ENCODE measurements around the gene TMEM41A.
"Not testable (repeated sequence)": the region's sequence is repeated elsewhere in the genome, so short reads cannot be mapped to it uniquely, and the experiment has no call there.

The TMEM41A gene

DNA sequence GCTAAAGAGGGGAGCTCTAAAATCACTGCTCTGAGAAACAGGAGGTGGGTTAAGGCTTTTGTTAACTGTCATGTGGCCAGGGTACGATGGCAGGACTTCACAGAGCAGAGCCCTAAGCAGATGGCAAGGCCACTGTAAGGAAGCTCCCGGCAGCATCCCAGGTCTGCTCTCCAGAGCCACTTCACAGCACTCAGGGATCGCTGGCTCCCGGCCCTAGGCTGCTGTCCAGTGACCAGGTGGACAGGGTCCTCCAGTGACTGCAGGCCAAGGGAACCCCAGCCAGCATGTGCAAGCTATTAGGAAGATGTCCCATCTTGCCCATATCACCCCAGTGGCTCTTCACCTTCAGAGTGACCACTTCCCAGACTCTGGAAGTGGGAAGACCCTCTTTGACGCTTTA is 10.4 kb downstream of the TMEM41A start:
- no peak overlapping the region for H3K4me3 ChIP-seq (ENCODE audit: low read depth in 1 of 2, low read length in 1 of 2)
- H3K27ac ChIP-seq, result no peak overlapping the region
- TF ChIP-seq, protein P1, sequence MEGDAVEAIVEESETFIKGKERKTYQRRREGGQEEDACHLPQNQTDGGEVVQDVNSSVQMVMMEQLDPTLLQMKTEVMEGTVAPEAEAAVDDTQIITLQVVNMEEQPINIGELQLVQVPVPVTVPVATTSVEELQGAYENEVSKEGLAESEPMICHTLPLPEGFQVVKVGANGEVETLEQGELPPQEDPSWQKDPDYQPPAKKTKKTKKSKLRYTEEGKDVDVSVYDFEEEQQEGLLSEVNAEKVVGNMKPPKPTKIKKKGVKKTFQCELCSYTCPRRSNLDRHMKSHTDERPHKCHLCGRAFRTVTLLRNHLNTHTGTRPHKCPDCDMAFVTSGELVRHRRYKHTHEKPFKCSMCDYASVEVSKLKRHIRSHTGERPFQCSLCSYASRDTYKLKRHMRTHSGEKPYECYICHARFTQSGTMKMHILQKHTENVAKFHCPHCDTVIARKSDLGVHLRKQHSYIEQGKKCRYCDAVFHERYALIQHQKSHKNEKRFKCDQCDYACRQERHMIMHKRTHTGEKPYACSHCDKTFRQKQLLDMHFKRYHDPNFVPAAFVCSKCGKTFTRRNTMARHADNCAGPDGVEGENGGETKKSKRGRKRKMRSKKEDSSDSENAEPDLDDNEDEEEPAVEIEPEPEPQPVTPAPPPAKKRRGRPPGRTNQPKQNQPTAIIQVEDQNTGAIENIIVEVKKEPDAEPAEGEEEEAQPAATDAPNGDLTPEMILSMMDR (IDR thresholded peaks at IDR 0.05), result no peak
- no peaks in the 10 kb centered on the region for H3K27me3 ChIP-seq
- H3K36me3 ChIP-seq, result peaks cover 25% of the 10 kb centered on the region
- no peaks in the 10 kb centered on the region for H3K4me1 ChIP-seq (ENCODE audit: control insufficient read depth in 1 of 2, insufficient read depth in 1 of 2, low read depth in 1 of 2, low read length in 1 of 2)
- H3K9me3 ChIP-seq, result no peaks in the 10 kb centered on the region

DNA sequence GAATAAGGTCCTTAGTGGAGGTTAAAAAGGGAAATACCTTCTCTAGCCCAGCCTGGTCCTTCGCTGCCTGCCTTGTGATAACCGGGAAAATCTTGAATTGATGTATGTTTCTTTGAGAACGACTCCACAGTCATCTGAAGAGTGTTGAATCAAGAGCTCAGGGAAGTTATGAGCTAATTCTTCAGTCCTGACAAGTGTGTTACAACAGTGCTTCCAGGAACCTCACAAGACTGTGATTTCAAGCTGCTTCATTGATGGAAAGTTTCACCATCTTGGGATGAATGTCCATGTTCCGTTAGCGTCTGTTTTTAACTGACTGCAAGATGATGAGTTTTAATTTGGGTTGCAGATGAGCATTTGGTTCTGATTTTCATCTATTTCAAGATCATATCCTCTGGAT is 12.4 kb downstream of the TMEM41A start:
- Histone ChIP-seq H3K9me3 (no peaks in the 10 kb centered on the region), H3K4me1 (ENCODE audit: control insufficient read depth in 1 of 2, insufficient read depth in 1 of 2, low read depth in 1 of 2, low read length in 1 of 2) (no peaks in the 10 kb centered on the region), H3K27me3 (no peaks in the 10 kb centered on the region), H3K36me3 (peaks cover 24% of the 10 kb centered on the region), H3K4me3 (ENCODE audit: low read depth in 1 of 2, low read length in 1 of 2) (no peak overlapping the region), H3K27ac (no peak overlapping the region)
- TF ChIP-seq, protein P1 (IDR thresholded peaks at IDR 0.05), result no peak

DNA sequence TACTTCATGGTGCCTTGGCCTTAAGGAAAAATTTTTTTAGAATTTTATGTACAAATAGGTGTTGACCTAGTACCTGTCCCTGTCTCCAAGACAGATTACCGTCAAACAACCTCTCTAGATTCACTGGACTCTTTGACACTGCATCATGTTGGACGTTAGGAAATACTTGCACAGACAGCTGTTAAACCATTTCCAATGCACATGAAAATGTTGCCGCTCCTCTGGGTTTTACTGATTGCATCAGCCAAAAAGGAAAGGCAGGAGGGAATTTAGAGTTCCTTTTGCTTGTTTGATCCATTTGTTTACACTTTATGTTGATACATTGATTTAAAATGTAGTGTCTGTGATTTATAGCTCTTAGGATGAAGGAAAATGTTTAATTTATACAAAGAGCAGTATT is 14.5 kb downstream of the TMEM41A start:
- Histone ChIP-seq H3K4me3 (ENCODE audit: low read depth in 1 of 2, low read length in 1 of 2) (no peak overlapping the region), H3K27me3 (no peaks in the 10 kb centered on the region), H3K9me3 (no peaks in the 10 kb centered on the region), H3K36me3 (peaks cover 6% of the 10 kb centered on the region), H3K4me1 (ENCODE audit: control insufficient read depth in 1 of 2, insufficient read depth in 1 of 2, low read depth in 1 of 2, low read length in 1 of 2) (no peaks in the 10 kb centered on the region), H3K27ac (no peak overlapping the region)
- TF ChIP-seq, protein P1 (IDR thresholded peaks at IDR 0.05), result no peak

DNA sequence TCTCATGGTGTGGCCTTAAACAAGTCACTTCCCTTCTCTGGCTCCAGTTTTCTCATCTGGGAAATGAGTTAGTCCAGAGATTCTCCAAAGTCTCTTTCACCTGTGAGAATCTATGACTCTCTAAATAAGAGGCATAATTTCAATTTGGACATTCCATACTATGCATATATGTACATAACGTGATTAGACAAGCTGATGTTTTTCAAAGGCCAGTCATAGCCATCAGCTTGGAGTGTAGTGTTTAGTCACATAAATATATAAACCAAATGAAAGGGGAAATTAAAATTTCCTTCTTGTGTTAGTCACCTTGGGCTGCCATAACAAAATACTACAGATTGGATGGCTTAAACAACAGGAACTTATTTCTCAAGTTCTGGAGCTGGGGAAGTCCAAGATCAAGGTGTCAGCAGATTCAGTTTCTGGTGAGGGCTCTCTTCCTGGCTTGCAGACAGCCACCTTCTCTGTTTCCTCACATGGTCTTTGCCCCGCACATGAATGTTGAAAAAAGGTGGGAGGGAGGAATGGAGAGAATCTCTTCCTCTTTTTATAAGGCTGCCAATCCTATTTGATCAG is 19.4 kb downstream of the TMEM41A start:
- Histone ChIP-seq H3K4me1 (ENCODE audit: control insufficient read depth in 1 of 2, insufficient read depth in 1 of 2, low read depth in 1 of 2, low read length in 1 of 2) (no peaks in the 10 kb centered on the region), H3K4me3 (ENCODE audit: low read depth in 1 of 2, low read length in 1 of 2) (no peak overlapping the region), H3K27ac (no peak overlapping the region), H3K27me3 (no peaks in the 10 kb centered on the region), H3K36me3 (no peaks in the 10 kb centered on the region), H3K9me3 (no peaks in the 10 kb centered on the region)
- TF ChIP-seq, protein P1 (IDR thresholded peaks at IDR 0.05), result no peak

DNA sequence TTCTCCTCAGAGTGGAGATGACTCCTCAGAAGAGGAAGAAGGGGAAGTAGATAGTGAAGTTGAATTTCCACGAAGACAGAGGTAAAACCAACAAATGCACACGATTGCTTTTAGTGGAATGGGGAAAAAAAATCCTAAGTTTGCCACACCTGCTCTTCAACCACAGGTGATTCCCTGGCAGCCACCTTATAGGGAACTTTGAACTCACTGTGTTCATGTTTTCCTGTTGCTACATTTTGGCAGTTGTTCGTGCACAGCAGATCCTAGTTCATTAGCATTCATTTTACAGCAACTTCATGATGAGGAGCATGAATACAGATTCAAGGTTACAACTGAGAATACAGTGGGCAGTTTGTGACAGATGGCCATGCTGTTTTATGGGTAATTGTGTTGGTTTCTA is 21.5 kb downstream of the TMEM41A start:
- Histone ChIP-seq H3K4me1 (ENCODE audit: control insufficient read depth in 1 of 2, insufficient read depth in 1 of 2, low read depth in 1 of 2, low read length in 1 of 2) (no peaks in the 10 kb centered on the region), H3K27me3 (no peaks in the 10 kb centered on the region), H3K9me3 (no peaks in the 10 kb centered on the region), H3K4me3 (ENCODE audit: low read depth in 1 of 2, low read length in 1 of 2) (no peak overlapping the region), H3K36me3 (no peaks in the 10 kb centered on the region), H3K27ac (no peak overlapping the region)
- TF ChIP-seq, protein P1 (IDR thresholded peaks at IDR 0.05), result no peak

DNA sequence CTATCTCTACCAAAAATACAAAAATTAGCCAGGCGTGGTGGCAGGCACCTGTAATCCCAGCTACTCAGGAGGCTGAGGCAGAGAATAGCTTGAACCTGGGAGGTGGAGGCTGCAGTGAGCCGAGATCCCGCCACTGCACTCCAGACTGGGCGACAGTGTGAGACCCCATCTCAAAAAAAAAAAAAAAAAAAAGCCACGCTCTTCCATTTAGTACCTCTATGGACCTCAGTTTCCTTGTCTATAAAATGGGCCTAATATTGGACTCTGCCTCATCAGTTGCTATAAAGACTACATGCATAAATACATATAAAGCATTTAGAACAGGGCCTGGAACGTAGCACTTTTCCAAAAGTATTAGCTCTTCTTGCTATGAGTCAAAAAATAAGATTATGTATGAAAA is 23.9 kb downstream of the TMEM41A start:
- not testable (repeated sequence) for H3K27ac ChIP-seq; H3K36me3 ChIP-seq; H3K4me1 ChIP-seq (ENCODE audit: control insufficient read depth in 1 of 2, insufficient read depth in 1 of 2, low read depth in 1 of 2, low read length in 1 of 2); H3K4me3 ChIP-seq (ENCODE audit: low read depth in 1 of 2, low read length in 1 of 2); H3K9me3 ChIP-seq; H3K27me3 ChIP-seq
